GM12872 (cell line): ENCODE data around the gene DUOX1.

Experiments
- CTCF ChIP-seq: IDR thresholded peaks from 3 replicates; pipeline ENCODE4 v1.5.1; 2011; ENCODE audit warnings: low read depth, mild to moderate bottlenecking, low read length, moderate library complexity; ENCODE audit not compliant: insufficient read depth

The DUOX1 gene

GRCh38 chr15:45164914-45165313 lies 35.1 kb downstream of the DUOX1 start:
- TF ChIP-seq CTCF: no peak

GRCh38 chr15:45165536-45165935 lies 35.7 kb downstream of the DUOX1 start:
- no peak for TF ChIP-seq CTCF

GRCh38 chr15:45166834-45167630 lies 37.2 kb downstream of the DUOX1 start:
- TF ChIP-seq CTCF: peak; percentile 87

GRCh38 chr15:45167631-45168205 lies 37.9 kb downstream of the DUOX1 start:
- no peak for TF ChIP-seq CTCF

GRCh38 chr15:45168286-45168685 lies 38.5 kb downstream of the DUOX1 start:
- TF ChIP-seq CTCF: no peak

GRCh38 chr15:45168751-45169551 lies 39.2 kb downstream of the DUOX1 start:
- TF ChIP-seq CTCF: no peak

- TF ChIP-seq CTCF: no peak
Observed at GRCh38 chr15:45169608-45170480, 40.0 kb downstream of the DUOX1 start.
